Adrenal gland (tissue), 12 donors: ENCODE data around the gene ARR3. TPM values are rescaled to one million over a fixed set of nuclear protein-coding genes. Genes with fewer than 3 reads are reported as not detected.

ENCODE experiments used
- DNase-seq, 7 donors: peaks; one replicate each; pipeline ENCODE4 v3.0.0-alpha.2; 2019 to 2020
- H3K27ac ChIP-seq, 5 donors: fragments of 200-600 bp; sonication (generic) in 4 of 5; 1 replicate in 3 of 5; 2 replicates in 2 of 5; pipeline versions ENCODE4 v1.5.1 to v1.8.0; 2016 to 2020; ENCODE audit warnings: mild to moderate bottlenecking in 1 of 5
- H3K27me3 ChIP-seq: fragments of 200-600 bp; 2 replicates; pipeline ENCODE4 v1.8.0; 2021
- H3K36me3 ChIP-seq, 2 donors: fragments of 200-600 bp; replicated peaks in 1 of 2; 1 replicate in 1 of 2; 2 replicates in 1 of 2; pipeline versions ENCODE4 v1.5.1 to v1.8.0; 2018 to 2022
- H3K4me1 ChIP-seq, 2 donors: fragments of 200-600 bp; replicated peaks in 1 of 2; 1 replicate in 1 of 2; 2 replicates in 1 of 2; pipeline versions ENCODE4 v1.5.1 to v1.8.0; 2018 to 2021
- H3K4me3 ChIP-seq, 4 donors: fragments of 200-600 bp; sonication (generic) in 3 of 4; one replicate each; pipeline ENCODE4 v1.5.1; 2016 to 2018
- H3K9me3 ChIP-seq, 3 donors: fragments of 200-600 bp; sonication (generic) in 1 of 3; replicated peaks in 1 of 3; 1 replicate in 2 of 3; 2 replicates in 1 of 3; pipeline versions ENCODE4 v1.5.1 to v1.8.0; 2016 to 2021
- CTCF ChIP-seq, 6 experiments: fragments of 450-650 bp in 4 of 6; fragments of 200-600 bp in 2 of 6; sonication (generic) in 1 of 6; IDR thresholded peaks; 1 replicate in 5 of 6; 2 replicates in 1 of 6; pipeline versions ENCODE4 v1.5.1 to v1.8.0; 2016 to 2021; ENCODE audit warnings: antibody characterized with exemption in 6 of 6, mild to moderate bottlenecking in 2 of 6, moderate library complexity in 1 of 6
- POLR2A ChIP-seq, 2 donors: fragments of 450-650 bp; IDR thresholded peaks; one replicate each; pipeline ENCODE4 v1.6.1; 2017; ENCODE audit warnings: antibody characterized with exemption in 2 of 2, mild to moderate bottlenecking in 2 of 2, moderate library complexity in 1 of 2
- WGBS, 4 donors: extraction: QIAGEN DNeasy Blood & Tissue Kit in 2 of 4; methylation state at CpG; one replicate each; pipeline versions ENCODE4 v1.1.5 to v1.1.7; 2013 to 2017; 5-methylcytosine and 5-hydroxymethylcytosine counted together
- intact Hi-C, 2 donors: fragments of 100-400 bp; cut with DNase I; formaldehyde crosslinking; loops; one replicate each; pipeline versions ENCODE4 v1.14.1 to v1.15.0; 2022 to 2023
- polyA plus RNA-seq, 3 donors: library from polyadenylated mRNA; stranded (reverse); fragments of 200-250 nt in 2 of 3; fragments of 350-450 nt in 1 of 3; fragmentation: Illumina TruSeq in 1 of 3; extraction: RNeasy Lipid Tissue Mini Kit (QIAGEN cat#74804) in 1 of 3; gene quantifications; one replicate each; pipeline ENCODE4 v1.2.3, GENCODE V29; 2013 to 2014
- total RNA-seq, 9 donors: library from RNA; depleted of rRNA in 4 of 9; stranded (reverse); fragments of >200 nt in 4 of 9; fragments of 120-200 nt in 1 of 9; fragmentation: NEBNext Ultra II Directional in 1 of 9; extraction: Animal tissue kit (Norgen Biotek cat#: 25700) in 1 of 9; gene quantifications; one replicate each; pipeline versions ENCODE4 v1.1.0 to v1.2.4, GENCODE V29; 2013 to 2023
- donor health status: healthy with polysubstance abuse.
- donor health status: Bipolar disorder and iron deficiency.
- donor health status: DM: yes; HTN: yes; CAD: no.
- donor health status: DM: no; HTN: no; CAD: no.
- donor health status: DM: no; HTN: no; CAD: no.
- donor health status: DM: yes; HTN: yes; CAD: no.

The ARR3 gene
- total and polyA plus RNA-seq, 12 donors = not detected

- WGBS, 4 donors = 0% methylated on average over 1 of the region's 1 CpG
- H3K4me1 ChIP-seq = no peaks in the 10 kb centered on the region
- DNase-seq = no peak
- intact Hi-C loops = no loop called here
- TF ChIP-seq POLR2A (IDR thresholded peaks at IDR 0.05) (no peak), CTCF (IDR thresholded peaks at IDR 0.05) (no peak)
- H3K36me3 ChIP-seq = no peaks in the 10 kb centered on the region
- no peak overlapping the region for H3K4me3 ChIP-seq
- no peaks in the 10 kb centered on the region for H3K9me3 ChIP-seq
- no peak overlapping the region for H3K27ac ChIP-seq
- peaks cover 4% of the 10 kb centered on the region for H3K27me3 ChIP-seq
Observed at GRCh38 chrX:70292788-70293187, 24.7 kb downstream of the ARR3 start.

DNA sequence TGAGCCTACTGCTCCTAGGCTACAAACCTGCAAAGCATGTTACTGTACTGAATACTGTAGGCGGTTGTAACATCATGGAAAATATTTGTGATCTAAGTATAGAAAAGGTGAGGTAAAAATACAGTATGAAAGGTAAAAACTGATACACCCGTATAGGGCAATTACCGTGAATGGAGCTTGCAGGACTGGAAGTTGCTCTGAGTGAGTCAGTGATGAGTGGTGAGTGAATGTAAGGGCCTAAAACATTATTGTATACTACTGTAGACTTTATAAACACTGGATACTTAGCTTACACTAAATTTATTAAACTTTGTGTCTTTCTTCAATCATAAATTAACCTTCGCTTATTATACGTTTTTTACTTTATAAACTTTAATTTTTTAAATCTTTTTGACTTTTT lies 25.5 kb downstream of the ARR3 start:
- DNase-seq = no peak
- Histone ChIP-seq H3K4me3 (no peak overlapping the region), H3K4me1 (no peaks in the 10 kb centered on the region), H3K27ac (no peak overlapping the region), H3K27me3 (peaks cover 9% of the 10 kb centered on the region), H3K9me3 (no peaks in the 10 kb centered on the region), H3K36me3 (no peaks in the 10 kb centered on the region)
- intact Hi-C loops = no loop called here
- 70 to 93% (median 84%) methylated on average over 5 of the region's 5 CpGs for WGBS, 4 donors
- TF ChIP-seq POLR2A (IDR thresholded peaks at IDR 0.05) (no peak), CTCF (IDR thresholded peaks at IDR 0.05) (no peak)

DNA sequence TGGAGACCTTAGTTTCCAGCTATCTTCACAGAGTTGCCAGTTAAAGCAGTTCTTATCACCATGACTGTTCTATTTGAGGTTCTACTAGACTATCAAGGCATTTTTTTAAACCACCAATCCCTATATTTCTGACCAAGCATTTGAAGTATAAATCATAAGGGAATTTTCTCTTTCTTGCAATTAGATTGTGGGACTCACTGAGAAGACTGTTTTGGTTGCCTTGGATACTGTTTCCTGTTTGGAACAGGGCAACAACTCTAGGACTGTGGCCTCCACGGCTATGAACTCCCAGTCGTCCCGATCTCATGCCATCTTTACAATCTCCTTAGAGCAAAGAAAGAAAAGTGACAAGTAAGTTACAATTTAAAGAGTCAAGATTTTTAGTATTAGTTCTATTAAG lies 33.6 kb downstream of the ARR3 start:
- WGBS, 4 donors = 58 to 71% (median 63%) methylated on average over 3 of the region's 3 CpGs
- H3K27me3 ChIP-seq = peaks cover 14% of the 10 kb centered on the region
- H3K9me3 ChIP-seq = no peaks in the 10 kb centered on the region
- H3K27ac ChIP-seq = no peak overlapping the region
- H3K4me3 ChIP-seq = no peak overlapping the region
- intact Hi-C loops = no loop called here
- TF ChIP-seq POLR2A (IDR thresholded peaks at IDR 0.05) = no peak
- TF ChIP-seq CTCF (IDR thresholded peaks at IDR 0.05) = no peak
- H3K4me1 ChIP-seq = no peaks in the 10 kb centered on the region
- no peak for DNase-seq
- H3K36me3 ChIP-seq = no peaks in the 10 kb centered on the region

DNA sequence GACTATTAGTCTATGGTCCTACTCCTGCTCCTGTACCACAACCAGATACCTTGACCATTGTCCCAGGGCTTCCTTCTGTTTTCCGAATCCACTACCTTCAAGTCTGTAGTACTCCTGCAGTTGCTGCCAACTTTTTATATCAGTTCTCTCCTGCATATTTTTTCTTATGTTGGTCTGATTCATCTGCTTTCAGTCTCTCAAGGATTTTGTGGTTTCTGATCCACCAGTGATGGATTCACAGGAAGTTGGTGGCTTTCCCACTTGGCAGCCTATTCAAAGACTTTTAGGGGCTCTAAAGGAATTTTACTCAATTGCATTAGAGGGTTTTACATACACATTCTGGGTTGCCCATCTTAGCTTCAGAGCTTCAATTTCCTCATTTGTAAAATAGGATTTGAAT lies 45.4 kb downstream of the ARR3 start:
- WGBS, 4 donors = 32 to 65% (median 57%) methylated on average over 1 of the region's 1 CpG
- Histone ChIP-seq H3K27me3 (peaks cover 8% of the 10 kb centered on the region), H3K9me3 (no peaks in the 10 kb centered on the region), H3K36me3 (no peaks in the 10 kb centered on the region), H3K4me1 (no peaks in the 10 kb centered on the region), H3K27ac (no peak overlapping the region), H3K4me3 (no peak overlapping the region)
- TF ChIP-seq CTCF (IDR thresholded peaks at IDR 0.05) (no peak), POLR2A (IDR thresholded peaks at IDR 0.05) (no peak)
- intact Hi-C loops = no loop called here
- no peak for DNase-seq
